PFSK-1 (cell line): Measurements from ENCODE around the gene PPM1H.

Experiments used
- POLR2AphosphoS5 ChIP-seq: IDR thresholded peaks from 2 replicates; pipeline ENCODE4 v1.6.1; 2012; ENCODE audit warnings: low read depth, mild to moderate bottlenecking, control low read depth, low read length, moderate library complexity
- TF ChIP-seq, protein P1 (sequence below), 2 experiments: IDR thresholded peaks; 2 replicates each; pipeline versions ENCODE4 v1.6.1 to v1.8.0; 2011 to 2012; ENCODE audit warnings: low read depth in 2 of 2, low read length in 2 of 2, control low read depth in 1 of 2, inconsistent platforms in 1 of 2, mild to moderate bottlenecking in 1 of 2, moderate library complexity in 1 of 2; ENCODE audit not compliant: insufficient read depth in 1 of 2

DNA sequence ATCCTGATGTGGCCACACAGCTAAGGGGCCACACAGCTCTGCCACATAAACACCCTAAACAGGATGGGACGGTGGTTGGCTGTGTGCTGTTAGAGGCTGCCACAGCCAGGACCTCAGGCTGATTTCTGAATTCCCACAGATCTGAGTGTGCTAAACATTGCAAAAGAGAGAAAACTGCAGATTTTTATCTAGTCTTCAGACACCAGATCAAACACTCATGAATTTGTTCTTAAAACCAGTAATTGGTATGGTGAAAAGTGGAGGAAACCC lies 277.7 kb downstream of the PPM1H start:
- no peak for TF ChIP-seq POLR2AphosphoS5
- TF ChIP-seq, protein P1, sequence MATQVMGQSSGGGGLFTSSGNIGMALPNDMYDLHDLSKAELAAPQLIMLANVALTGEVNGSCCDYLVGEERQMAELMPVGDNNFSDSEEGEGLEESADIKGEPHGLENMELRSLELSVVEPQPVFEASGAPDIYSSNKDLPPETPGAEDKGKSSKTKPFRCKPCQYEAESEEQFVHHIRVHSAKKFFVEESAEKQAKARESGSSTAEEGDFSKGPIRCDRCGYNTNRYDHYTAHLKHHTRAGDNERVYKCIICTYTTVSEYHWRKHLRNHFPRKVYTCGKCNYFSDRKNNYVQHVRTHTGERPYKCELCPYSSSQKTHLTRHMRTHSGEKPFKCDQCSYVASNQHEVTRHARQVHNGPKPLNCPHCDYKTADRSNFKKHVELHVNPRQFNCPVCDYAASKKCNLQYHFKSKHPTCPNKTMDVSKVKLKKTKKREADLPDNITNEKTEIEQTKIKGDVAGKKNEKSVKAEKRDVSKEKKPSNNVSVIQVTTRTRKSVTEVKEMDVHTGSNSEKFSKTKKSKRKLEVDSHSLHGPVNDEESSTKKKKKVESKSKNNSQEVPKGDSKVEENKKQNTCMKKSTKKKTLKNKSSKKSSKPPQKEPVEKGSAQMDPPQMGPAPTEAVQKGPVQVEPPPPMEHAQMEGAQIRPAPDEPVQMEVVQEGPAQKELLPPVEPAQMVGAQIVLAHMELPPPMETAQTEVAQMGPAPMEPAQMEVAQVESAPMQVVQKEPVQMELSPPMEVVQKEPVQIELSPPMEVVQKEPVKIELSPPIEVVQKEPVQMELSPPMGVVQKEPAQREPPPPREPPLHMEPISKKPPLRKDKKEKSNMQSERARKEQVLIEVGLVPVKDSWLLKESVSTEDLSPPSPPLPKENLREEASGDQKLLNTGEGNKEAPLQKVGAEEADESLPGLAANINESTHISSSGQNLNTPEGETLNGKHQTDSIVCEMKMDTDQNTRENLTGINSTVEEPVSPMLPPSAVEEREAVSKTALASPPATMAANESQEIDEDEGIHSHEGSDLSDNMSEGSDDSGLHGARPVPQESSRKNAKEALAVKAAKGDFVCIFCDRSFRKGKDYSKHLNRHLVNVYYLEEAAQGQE (IDR thresholded peaks at IDR 0.05; ENCODE audit: insufficient read depth in 1 of 2, low read depth in 2 of 2, low read length in 2 of 2): no peak
